Left renal cortex interstitium (tissue), 4 donors: Measurements from ENCODE around the gene NXPH4. TPM values are rescaled to one million over a fixed set of nuclear protein-coding genes. Genes with fewer than 3 reads are reported as not detected.

Source experiments
- DNase-seq, 4 donors: peaks; one replicate each; pipeline ENCODE4 v3.0.0-alpha.2; 2013; ENCODE audit warnings: low read depth in 4 of 4, low spot score in 2 of 4, missing footprints in 1 of 4
- polyA plus RNA-seq, 4 donors: library from polyadenylated mRNA; unstranded; fragments of 120-200 nt; gene quantifications; one replicate each; pipeline ENCODE4 v1.2.1, GENCODE V29; 2013; ENCODE audit not compliant: insufficient read length in 4 of 4

NXPH4 gene
- polyA plus RNA-seq, 4 donors, result 2.2 to 6.3 (median 5.2) TPM

DNA sequence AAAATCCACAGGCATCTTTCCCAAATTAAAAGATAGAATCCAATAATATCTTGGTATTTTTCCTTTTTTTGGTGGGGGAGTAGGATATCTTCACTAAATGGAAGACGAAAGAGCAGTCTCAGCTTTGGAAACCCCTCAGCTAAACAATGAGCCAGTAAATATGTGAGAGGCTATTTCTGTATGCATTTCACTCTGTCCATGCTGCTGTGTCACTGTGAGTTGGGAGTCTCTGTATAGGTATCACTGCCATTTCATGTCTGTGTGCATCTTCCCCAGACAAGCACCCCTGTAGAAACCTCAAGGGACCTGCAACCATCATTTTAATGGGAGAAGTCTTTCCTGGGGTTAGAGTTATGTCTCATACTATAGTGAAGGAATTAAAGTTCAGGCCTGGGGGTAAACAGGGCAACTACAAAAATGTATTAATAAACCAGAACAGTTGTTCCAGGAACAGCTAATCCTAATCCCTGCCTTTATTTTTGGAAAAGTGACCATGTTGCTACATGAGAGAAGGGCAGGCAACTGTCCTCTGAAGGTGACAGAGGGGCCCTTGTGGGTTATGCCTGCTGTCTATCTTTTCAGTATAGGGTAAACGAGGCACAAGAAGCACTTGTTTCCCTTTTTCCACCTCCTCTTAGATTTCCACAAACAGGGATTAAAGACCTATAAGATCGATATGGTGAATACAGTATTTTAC lies 45.7 kb downstream of the NXPH4 start:
- DNase-seq, result no peak

DNA sequence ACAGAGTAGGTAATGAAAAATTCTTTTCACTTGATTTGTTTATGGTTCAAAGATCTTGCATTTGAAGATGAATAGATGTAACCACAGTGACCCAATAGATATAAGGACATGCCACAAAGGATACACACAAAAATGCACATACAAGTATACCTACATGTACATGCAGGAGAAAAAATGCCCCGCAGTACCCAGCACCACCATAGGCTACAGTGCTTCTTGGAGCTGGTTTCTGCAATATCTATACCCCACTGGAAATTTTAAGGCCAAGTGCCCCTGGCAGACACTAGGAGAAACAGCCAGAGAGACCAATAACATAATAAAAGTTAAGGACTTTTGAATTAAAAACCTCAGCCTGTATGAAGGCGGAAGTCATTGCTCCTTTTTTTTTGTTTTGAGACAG lies 46.5 kb downstream of the NXPH4 start:
- no peak for DNase-seq

DNA sequence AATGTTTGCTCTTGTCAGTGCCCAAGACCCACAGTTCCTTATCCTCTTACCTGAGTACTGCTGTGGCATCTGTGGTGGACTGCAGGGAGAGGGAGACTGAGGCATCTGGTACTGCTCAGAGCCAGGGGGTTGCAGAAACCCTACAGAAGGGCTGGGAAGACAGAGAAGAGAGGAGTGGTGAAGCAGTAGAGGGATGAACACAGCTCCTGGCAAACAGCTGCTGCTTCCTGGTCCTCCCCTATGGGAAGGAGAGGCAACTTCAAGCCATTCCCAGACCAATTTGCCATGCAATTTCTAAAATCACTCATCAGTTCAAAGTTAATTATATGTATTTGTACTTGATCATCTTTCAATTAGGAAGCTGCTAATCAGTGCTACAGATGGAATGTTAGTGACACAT lies 50.1 kb downstream of the NXPH4 start:
- DNase-seq, result no peak

DNA sequence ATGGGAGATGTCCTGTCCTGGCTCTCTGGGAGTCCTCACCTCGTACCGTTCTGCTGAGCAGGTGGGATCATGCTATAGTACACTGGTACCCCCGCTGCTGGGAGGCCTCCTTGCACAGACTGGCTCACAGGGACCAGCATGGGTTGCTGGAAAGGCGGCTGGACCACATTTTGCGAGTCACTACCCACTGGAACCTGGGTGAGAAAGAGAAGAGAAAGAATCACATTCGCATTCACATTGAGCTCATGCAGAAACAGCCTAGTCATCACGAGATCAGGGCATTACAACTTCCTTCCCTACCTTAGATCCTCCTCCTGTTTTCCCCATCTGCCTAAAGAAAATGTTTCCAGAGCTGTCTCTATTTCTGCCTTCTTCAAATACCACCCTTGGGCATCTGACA lies 51.7 kb downstream of the NXPH4 start:
- no peak for DNase-seq

DNA sequence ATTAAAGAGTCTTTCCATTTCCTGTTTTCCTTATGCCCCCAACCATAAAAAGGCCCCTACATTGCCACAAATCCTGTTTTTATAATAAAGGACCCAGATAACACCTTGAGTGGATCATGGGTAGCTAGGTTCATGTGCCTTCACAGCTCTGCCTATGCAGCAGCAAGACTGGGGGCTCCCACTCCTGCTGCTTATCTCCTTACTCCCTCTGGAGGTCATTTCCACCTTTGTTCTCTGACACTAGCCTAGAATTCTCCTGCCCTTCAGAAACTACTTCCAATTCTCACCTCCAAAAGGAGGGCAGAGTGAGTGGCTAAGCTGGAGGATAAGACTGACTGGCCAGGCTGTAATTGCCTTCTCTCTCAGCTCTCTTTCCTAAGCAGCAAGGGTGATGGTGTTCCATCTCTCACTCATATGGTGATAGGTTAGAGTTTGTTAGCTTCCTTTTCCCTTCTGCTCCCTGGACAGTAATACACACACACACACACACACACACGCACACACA lies 54.4 kb downstream of the NXPH4 start:
- DNase-seq, result no peak

DNA sequence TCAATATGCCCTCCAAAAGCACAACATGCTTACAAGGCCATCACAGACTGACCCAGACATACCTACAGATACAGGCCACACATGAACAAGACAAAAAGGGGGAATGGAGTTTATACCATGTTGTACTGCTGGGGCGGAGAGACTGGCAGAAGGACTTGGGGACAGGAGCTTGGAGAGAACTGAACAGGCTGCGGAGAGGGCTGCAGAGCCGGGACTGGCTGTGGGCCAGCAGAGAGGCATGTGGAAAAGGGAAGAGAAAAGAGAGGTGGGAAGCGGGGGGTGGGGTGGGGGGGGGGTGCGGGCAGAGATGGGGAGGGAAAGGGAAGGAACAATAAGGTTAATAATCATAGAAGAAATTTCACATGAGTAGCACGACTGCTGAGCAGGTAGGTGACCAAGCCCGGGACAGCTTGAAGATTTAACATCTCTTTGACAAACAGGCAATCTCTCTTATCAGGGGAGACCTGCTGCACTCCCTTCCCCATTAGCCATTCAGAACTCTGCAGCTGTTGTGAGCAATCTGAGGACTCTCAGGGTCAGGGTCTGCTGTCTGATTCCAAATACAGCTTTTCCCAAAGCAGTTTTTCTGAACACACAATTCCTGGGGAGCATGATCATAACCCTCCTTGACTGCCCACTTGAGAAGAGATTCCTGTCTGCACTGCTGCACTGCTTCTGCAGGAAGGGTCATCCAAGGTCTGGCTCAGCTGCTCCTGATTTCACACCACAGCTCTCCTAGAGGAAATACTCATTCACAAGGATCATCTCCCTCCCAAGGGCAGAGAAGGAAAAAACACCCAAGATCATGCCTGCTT lies 56.0 kb downstream of the NXPH4 start:
- DNase-seq, result no peak

DNA sequence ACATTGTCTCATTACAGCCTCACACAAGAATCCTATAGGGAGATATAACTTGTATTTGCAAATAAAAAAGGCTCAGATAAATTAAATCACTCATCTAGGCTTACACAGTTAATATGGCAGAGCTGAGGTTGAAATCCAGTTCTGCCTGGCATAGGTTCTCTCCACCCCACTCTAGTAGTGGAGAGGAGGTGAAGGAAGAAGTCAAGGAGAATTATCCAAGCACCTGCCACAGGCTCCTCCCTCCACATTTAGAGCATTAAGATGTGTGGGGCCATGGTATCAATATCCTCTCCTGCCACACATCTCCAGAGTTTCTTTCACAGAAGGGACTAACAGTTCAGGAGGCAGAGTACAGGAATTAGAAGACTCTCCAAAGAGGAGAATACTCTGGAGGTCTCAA lies 56.9 kb downstream of the NXPH4 start:
- no peak for DNase-seq

Other genes with a start within 250 kb of the NXPH4 start
- 10 to 100 TPM; 11.2 to 13.4 (median 11.5) TPM for gene ZBTB39, start 210.2 kb upstream of the NXPH4 start, polyA plus RNA-seq
- 1 to 10 TPM in 2 of 4 donors, under 1 TPM in 2; 0.49 to 1.4 (median 1.1) TPM for gene TAC3, start 200.3 kb upstream of the NXPH4 start, polyA plus RNA-seq
- gene MYO1A, start 166.7 kb upstream of the NXPH4 start, polyA plus RNA-seq, result under 1 TPM in 3 of 4 donors, not detected in 1; 0.16 to 0.22 (median 0.17) TPM
- 10 to 100 TPM; 19.0 to 30.0 (median 24.1) TPM for gene NEMP1, start 138.0 kb upstream of the NXPH4 start, polyA plus RNA-seq
- 10 to 100 TPM; 40.3 to 57.1 (median 51.4) TPM for gene NAB2, start 127.7 kb upstream of the NXPH4 start, polyA plus RNA-seq
- gene STAT6, start 105.4 kb upstream of the NXPH4 start, polyA plus RNA-seq, result 100 to 1,000 TPM in 2 of 4 donors, 10 to 100 TPM in 2; 77.1 to 139 (median 108) TPM
- 10 to 100 TPM; 60.8 to 93.7 (median 83.9) TPM for gene LRP1, start 88.3 kb upstream of the NXPH4 start, polyA plus RNA-seq
- gene LRP1-AS, start 69.2 kb upstream of the NXPH4 start, polyA plus RNA-seq, result under 1 TPM in 1 of 4 donors, not detected in 3; 0.46 TPM
- 10 to 100 TPM; 67.7 to 91.4 (median 77.7) TPM for gene SHMT2, start 12.9 kb downstream of the NXPH4 start, polyA plus RNA-seq
- gene STAC3, start 34.4 kb downstream of the NXPH4 start, polyA plus RNA-seq, result 1 to 10 TPM; 1.9 to 8.4 (median 5.4) TPM
- 100 to 1,000 TPM in 2 of 4 donors, 10 to 100 TPM in 2; 52.3 to 104 (median 80.9) TPM for gene R3HDM2, start 214.2 kb downstream of the NXPH4 start, polyA plus RNA-seq
- gene INHBC, start 218.0 kb downstream of the NXPH4 start, polyA plus RNA-seq, result under 1 TPM; 0.19 to 0.25 (median 0.20) TPM
- gene INHBE, start 238.5 kb downstream of the NXPH4 start, polyA plus RNA-seq, result under 1 TPM; 0.55 to 0.99 (median 0.67) TPM
- gene GLI1, start 243.0 kb downstream of the NXPH4 start, polyA plus RNA-seq, result 10 to 100 TPM; 15.0 to 31.1 (median 19.3) TPM